Mammary epithelial cell (primary cell): ENCODE results near the gene ISG15.

Source experiments
- EZH2 ChIP-seq: IDR thresholded peaks from 2 replicates; pipeline ENCODE4 v1.6.1; 2012; ENCODE audit warnings: low read length, inconsistent platforms, borderline replicate concordance
- TF ChIP-seq, protein P1 (sequence below), 2 donors: IDR thresholded peaks in 1 of 2; conservative IDR thresholded peaks in 1 of 2; 2 replicates each; pipeline ENCODE4 v1.5.1; 2011 to 2012; ENCODE audit warnings: inconsistent platforms in 2 of 2, low read length in 2 of 2, mild to moderate bottlenecking in 2 of 2, control low read depth in 1 of 2, low read depth in 1 of 2; ENCODE audit not compliant: insufficient read depth in 1 of 2; ENCODE audit errors: extremely low read depth in 1 of 2

DNA sequence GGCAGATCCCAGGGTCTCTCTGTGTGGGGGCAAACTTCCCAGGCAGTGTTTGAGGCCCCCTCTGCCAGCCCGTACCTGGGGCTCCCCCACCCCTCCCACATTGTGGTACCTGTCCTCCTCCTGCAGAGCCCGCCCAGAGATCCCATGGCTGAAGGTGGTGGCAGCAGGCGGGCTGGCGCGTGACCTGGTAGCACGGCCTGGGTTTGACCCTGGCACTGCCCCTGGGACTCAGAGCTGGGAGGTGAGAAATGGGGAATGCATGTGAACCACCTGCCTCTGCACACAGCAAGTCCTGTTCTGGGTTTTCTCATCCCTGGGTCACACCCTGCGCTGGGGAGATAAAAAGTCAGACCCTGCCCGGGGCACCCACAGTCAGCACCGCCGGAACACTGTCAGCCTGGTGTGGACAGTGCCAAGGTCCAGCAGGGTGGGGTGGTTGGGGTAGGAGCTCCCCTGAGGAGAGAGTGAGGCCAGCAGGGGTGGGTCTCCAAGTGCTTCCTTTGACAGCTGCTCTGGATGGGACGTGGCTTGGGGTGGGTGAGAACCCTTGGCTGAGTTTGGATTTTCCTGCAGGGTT, 18.4 kb downstream of the ISG15 start:
- TF ChIP-seq, protein P1, sequence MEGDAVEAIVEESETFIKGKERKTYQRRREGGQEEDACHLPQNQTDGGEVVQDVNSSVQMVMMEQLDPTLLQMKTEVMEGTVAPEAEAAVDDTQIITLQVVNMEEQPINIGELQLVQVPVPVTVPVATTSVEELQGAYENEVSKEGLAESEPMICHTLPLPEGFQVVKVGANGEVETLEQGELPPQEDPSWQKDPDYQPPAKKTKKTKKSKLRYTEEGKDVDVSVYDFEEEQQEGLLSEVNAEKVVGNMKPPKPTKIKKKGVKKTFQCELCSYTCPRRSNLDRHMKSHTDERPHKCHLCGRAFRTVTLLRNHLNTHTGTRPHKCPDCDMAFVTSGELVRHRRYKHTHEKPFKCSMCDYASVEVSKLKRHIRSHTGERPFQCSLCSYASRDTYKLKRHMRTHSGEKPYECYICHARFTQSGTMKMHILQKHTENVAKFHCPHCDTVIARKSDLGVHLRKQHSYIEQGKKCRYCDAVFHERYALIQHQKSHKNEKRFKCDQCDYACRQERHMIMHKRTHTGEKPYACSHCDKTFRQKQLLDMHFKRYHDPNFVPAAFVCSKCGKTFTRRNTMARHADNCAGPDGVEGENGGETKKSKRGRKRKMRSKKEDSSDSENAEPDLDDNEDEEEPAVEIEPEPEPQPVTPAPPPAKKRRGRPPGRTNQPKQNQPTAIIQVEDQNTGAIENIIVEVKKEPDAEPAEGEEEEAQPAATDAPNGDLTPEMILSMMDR (conservative IDR thresholded peaks at IDR 0.05 in 1 of 2, IDR thresholded peaks at IDR 0.05 in 1 of 2; ENCODE audit: extremely low read depth in 1 of 2, insufficient read depth in 1 of 2, low read depth in 1 of 2, low read length in 2 of 2) = no peak
- no peak for TF ChIP-seq EZH2
